Measurements from ENCODE around the gene D2HGDH. TPM values are rescaled to one million over a fixed set of nuclear protein-coding genes. Genes with fewer than 3 reads are reported as not detected.

D2HGDH gene
- total RNA-seq, 4 donors from 2014 or later = 20.2 to 34.4 (median 23.0) TPM

DNA sequence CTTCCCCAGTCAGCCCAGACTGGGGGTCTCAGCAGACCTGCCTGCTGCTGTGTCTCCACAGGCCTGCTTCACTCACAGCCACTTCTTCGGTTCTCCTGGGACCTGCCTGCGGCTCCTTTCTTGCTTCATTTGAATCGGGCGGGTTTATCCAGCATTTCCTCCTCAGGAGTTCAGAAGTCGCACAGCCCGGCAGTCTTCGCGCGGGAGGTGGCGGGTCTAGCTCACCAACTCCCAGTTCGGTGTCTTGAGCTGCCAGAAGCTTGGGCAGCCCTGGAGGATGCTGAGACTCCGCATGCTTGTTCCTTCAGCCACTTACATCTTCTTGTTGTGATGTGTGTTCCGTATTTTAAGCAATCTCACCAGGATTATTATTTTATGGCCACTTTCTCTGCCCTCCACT, 10.8 kb downstream of the D2HGDH start:
- intact Hi-C loops (cut with DNase I) = no loop called here
- TF ChIP-seq CTCF (IDR thresholded peaks at IDR 0.05) (no peak), POLR2A (IDR thresholded peaks at IDR 0.05) (no peak)

DNA sequence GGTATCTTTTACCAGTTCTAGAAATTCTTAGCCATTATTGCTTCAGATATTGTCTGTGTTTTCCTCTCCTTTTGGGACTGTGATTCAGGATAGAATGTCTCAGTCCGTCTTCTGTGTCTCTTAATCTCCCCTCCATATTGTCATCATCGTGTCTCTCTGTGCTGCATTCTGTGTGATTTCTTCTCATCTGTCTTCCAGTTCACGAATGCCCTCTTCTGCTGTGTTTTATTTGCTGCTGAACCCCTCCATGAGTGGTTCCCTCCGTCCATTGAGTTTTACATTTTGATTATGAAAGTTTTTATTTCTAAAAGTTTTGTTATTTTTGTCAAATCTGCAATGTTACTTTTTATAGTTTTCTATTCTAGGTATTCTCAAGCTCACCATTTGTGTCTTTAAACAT, 11.7 kb downstream of the D2HGDH start:
- H3K36me3 ChIP-seq = peaks cover 16 to 17% of the 10 kb centered on the region in 2 donors
- peaks cover 0 to 5% of the 10 kb centered on the region in 2 donors for H3K4me1 ChIP-seq

More for the DNA sequence above, 10.8 kb downstream of the D2HGDH start:
- Histone ChIP-seq H3K27me3 (no peaks in the 10 kb centered on the region), H3K9me3 (no peaks in the 10 kb centered on the region), H3K27ac (no peak overlapping the region), H3K36me3 (peaks cover 14 to 17% of the 10 kb centered on the region in 2 donors), H3K4me3 (replicated peaks in 1 of 3) (no peak overlapping the region), H3K4me1 (peaks cover 0 to 5% of the 10 kb centered on the region in 2 donors)
- 92 to 97% methylated on average over 13 of the region's 13 CpGs for WGBS, 2 donors
- DNase-seq = no peak

DNA sequence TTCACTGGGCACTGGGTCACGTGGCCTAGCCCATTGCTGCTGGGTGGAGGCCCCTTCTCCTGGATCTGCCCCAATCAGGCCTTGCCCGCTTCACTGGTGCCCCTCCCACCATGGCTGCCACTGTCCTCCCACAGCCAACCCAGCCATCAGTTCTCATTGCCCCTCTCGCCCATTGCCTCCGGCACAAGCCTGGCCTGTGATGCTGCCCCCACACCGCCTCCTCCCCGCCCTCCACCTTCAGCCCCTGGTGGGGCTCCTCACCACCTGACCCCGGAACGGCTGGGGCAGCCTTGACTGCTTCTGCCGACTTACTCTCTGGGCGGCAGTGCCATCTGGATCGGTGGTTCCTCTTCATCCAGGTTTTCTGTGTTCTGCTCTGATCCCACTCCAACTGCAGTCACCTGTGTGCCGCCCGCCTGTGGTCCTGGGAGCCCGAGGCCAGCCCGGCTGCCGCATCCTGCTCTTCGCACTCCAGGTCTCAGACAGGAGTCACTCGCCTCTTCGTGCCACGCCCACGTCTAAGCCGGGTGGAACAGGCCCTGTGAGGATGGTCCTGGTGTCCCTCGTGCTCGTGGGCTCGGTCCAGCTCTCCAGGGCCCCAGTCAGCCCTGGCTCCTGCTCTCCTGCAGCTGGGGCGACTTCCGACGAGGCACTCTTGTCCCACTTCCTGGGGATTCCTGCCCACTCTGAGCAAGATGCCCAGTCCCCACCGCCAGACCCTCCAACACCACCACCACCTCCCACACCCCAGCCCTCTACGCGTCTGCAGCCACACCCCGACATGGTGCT, 14.2 kb downstream of the D2HGDH start:
- TF ChIP-seq POLR2A (IDR thresholded peaks at IDR 0.05) (no peak), CTCF (IDR thresholded peaks at IDR 0.05) (no peak)
- H3K9me3 ChIP-seq = no peaks in the 10 kb centered on the region
- no peak overlapping the region for H3K4me3 ChIP-seq (replicated peaks in 1 of 3)
- H3K27me3 ChIP-seq = no peaks in the 10 kb centered on the region
- WGBS, 2 donors = 93 to 94% methylated on average over 26 to 32 of the region's 32 CpGs
- intact Hi-C loops (cut with DNase I) = no loop called here
- H3K4me1 ChIP-seq = peaks cover 0 to 5% of the 10 kb centered on the region in 2 donors
- H3K36me3 ChIP-seq = peaks cover 16 to 21% of the 10 kb centered on the region in 2 donors
- DNase-seq = no peak
- no peak overlapping the region for H3K27ac ChIP-seq

More for the DNA sequence above, 11.7 kb downstream of the D2HGDH start:
- intact Hi-C loops (cut with DNase I) = no loop called here
- no peak for DNase-seq
- Histone ChIP-seq H3K27me3 (no peaks in the 10 kb centered on the region), H3K9me3 (no peaks in the 10 kb centered on the region), H3K27ac (no peak overlapping the region), H3K4me3 (replicated peaks in 1 of 3) (no peak overlapping the region)
- WGBS, 2 donors = 98% methylated on average over 4 of the region's 4 CpGs
- TF ChIP-seq POLR2A (IDR thresholded peaks at IDR 0.05) (no peak), CTCF (IDR thresholded peaks at IDR 0.05) (no peak)

DNA sequence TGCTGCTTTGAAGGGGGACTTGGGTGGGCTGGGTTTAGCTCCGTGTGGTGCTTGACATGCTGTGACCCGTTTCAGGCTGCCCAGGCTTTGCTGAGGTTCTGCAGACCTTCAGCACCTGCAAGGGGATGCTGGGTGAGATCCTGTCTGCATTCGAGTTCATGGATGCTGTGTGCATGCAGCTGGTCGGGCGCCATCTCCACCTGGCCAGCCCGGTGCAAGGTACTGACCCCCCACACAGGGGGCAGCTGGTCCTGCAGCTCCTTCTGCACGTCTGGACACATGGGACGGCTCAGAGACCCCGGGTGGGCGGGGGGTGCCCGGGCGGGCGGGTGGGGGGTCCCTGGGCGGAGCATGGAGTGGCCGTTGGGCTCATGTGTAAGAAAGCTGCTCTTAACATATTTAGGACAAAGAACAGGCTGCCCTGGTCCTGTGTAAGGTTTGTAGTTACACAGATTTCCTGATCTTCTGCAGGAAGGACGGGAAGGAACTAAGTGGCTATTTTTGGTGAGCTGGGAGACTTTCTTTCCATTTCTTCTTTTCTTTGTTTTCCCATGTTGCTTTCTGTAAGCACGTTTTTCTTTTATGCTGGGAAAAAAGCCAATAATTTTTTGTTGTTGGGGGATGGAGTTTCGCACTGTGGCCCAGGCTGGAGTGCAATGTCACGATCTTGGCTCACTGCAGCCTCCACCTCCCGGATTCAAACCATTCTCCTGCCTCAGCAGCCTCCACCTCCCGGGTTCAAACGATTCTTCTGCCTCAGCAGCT, 15.8 kb downstream of the D2HGDH start:
- no peak for TF ChIP-seq POLR2A (IDR thresholded peaks at IDR 0.05)
- TF ChIP-seq CTCF (IDR thresholded peaks at IDR 0.05) = no peak
- H3K9me3 ChIP-seq = no peaks in the 10 kb centered on the region
- H3K27ac ChIP-seq = no peak overlapping the region
- no peak overlapping the region for H3K4me3 ChIP-seq (replicated peaks in 1 of 3)
- peaks cover 6 to 17% of the 10 kb centered on the region in 2 donors for H3K36me3 ChIP-seq
- H3K4me1 ChIP-seq = peaks cover 0 to 5% of the 10 kb centered on the region in 2 donors
- WGBS, 2 donors = 74 to 85% methylated on average over 18 to 20 of the region's 22 CpGs
- intact Hi-C loops (cut with DNase I) = no loop called here
- DNase-seq = no peak
- no peaks in the 10 kb centered on the region for H3K27me3 ChIP-seq

- 76 to 95% methylated on average over 7 to 15 of the region's 15 CpGs for WGBS, 2 donors
- Histone ChIP-seq H3K27ac (no peak overlapping the region), H3K36me3 (peaks cover 8 to 24% of the 10 kb centered on the region in 2 donors), H3K27me3 (no peaks in the 10 kb centered on the region), H3K4me3 (replicated peaks in 1 of 3) (no peak overlapping the region), H3K9me3 (no peaks in the 10 kb centered on the region), H3K4me1 (peaks cover 0 to 5% of the 10 kb centered on the region in 2 donors)
- intact Hi-C loops (cut with DNase I) = no loop called here
- TF ChIP-seq POLR2A (IDR thresholded peaks at IDR 0.05) (no peak), CTCF (IDR thresholded peaks at IDR 0.05) (no peak)
- no peak for DNase-seq
Measured at GRCh38 chr2:241751152-241751551, 16.7 kb downstream of the D2HGDH start.

All from thyroid gland (tissue), 4 donors.